GM19328 (cell line): Measurements from ENCODE around the gene HTRA2.

Source experiments
- ATAC-seq: cut with Tn5 transposase; IDR thresholded peaks from one replicate; pipeline ENCODE4 v1.9.1; 2021; ENCODE audit warnings: mild to moderate bottlenecking, moderate library complexity; ENCODE audit not compliant: unreplicated experiment

Gene HTRA2

DNA sequence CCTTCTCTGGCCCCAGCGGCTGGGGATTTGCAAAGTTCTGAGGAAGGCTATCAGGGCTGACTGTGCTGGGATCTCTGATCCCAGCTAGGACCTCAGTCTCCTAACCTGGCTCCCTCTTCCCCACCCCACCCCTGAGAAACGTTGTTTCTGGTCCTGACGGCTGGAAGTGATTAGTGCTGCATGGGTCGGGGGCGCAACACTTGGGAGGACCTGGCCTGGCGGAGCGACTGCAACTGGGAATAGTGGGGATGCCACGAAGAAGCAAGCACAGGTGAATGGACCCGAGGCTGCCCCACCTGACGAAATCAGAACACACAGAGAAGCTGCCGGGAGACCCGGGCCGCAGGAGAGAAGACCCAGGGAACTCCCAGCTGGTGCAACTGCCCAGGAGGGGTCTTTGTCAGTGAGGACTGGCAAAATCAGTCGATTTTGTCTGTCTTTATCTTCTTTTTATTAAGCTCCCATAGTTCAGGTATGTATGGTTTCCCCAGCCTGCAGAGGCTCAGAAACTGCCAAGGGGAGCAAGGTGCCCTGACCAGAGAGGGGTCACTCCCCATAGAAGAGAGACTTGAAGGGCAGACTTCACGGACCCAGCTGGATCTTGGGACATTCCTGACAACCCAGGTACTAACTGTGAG is 29.7 kb upstream of the HTRA2 start:
- ATAC-seq: no peak

DNA sequence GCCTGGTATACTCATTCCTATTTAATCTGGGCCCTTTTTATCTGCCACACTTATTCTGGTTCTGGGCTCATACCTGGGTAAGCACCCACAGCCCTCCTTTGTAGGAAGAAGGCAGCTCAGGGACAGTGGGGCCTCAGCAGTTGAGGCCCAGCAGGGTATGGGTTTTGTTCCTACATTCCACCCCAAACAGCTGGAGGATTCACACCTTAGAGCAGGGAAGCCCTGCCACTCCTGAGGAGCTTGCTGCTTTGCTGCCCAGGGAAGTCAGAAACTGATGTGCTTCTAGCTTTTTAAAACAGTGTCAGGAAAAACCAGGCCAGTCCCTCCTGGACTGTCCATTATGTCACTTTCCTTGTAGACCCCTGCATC is 29.2 kb upstream of the HTRA2 start:
- no peak for ATAC-seq

DNA sequence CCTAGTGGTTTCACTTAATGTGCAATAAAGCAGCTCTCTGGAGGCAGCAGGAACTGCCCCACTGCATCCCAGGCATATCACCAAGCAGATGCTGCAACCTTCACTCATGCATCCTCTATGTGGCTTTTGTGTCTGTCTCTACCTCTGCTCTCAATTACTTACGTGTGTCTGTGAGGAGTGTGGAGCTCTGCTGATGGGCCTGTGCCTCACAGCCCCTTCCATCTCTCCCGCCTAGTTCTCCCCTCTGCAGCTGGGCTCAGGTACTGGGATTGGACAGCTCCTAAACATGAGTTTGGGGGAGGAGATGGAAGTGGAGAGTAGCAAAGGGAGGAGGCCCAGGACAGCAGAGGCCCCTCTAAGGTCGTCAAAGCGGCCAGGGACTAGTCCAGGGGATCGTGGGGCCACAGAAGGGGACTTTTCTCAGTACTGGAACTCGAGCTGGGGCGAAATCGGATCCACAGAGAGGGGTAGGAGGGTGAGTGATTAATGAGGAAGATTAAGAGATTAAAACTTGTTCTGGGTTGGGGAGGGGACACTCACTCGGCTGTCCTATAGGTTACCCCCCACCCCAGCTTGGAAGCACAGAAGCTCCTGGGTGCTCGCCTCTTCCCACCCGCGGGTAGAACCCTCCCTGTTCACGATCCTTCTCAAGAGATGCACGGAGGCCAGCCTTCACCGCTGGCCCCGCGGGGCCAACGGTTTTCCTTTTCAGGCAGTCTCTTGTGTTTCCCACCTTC is 28.2 kb upstream of the HTRA2 start:
- ATAC-seq: no peak

DNA sequence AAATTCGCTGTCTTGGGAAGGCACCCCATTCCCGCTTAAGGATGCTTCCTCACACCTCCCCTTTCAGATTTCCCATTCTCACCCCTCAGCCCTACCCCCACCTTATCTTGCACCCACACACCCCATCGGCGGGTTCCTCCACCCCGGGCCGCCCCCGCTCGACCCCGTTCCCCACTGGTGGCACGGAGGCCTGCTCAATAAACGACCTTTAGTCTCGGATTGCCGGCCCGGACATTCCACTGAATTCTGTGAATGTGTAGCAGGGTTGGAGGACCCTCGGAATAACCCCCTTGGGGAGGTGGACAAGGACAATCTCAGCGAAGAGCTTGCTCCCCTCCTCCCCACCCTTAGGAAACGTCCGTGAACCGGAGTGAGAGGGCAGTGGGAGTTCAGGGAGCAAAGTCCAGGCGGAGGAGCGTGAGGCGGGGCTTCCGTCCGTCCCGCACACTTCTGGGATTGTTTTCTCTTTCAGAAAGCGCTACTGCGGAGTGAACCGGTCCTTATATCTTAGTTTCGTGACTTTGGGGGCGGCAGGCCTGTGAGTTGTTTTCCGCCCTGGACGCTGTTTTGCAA is 27.5 kb upstream of the HTRA2 start:
- ATAC-seq: no peak

DNA sequence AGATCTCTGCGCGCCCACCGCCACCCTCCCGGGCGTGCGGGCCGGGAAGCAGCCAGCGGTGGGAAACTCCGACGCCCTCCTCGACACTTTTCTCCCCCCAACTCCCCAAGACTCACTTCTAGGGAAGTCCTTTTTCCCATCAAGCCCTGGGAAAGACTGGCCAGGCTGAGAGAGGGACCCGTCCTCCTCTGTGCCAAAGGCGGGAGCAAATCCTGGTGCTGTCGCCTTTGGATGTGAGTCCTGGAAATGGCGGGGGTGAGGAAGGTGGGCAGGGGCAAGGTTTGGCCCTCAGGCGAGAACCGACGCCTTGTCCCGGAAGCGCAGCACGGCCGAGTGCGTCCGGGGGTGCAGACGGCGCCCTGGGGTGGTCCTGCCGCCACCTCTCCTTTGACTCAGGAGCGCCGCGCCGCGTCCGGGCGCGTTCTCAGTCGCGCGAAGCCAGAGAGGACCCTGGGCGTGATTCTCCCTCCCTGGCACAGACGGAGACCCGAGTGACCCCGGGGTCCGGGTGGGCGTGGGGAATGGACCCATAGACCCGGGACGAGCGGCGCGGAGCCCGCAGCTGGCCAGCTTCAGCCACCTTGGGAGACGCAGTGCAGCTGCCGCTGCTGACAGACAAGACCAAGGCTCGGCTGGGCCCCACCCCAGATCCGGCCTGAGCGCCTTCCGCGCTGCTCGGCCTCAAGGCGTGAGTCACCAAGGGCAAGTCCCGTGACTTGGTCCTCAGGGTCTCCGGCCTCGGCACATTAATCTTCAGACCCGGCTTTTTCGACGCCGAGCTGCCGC is 26.8 kb upstream of the HTRA2 start:
- no peak for ATAC-seq

DNA sequence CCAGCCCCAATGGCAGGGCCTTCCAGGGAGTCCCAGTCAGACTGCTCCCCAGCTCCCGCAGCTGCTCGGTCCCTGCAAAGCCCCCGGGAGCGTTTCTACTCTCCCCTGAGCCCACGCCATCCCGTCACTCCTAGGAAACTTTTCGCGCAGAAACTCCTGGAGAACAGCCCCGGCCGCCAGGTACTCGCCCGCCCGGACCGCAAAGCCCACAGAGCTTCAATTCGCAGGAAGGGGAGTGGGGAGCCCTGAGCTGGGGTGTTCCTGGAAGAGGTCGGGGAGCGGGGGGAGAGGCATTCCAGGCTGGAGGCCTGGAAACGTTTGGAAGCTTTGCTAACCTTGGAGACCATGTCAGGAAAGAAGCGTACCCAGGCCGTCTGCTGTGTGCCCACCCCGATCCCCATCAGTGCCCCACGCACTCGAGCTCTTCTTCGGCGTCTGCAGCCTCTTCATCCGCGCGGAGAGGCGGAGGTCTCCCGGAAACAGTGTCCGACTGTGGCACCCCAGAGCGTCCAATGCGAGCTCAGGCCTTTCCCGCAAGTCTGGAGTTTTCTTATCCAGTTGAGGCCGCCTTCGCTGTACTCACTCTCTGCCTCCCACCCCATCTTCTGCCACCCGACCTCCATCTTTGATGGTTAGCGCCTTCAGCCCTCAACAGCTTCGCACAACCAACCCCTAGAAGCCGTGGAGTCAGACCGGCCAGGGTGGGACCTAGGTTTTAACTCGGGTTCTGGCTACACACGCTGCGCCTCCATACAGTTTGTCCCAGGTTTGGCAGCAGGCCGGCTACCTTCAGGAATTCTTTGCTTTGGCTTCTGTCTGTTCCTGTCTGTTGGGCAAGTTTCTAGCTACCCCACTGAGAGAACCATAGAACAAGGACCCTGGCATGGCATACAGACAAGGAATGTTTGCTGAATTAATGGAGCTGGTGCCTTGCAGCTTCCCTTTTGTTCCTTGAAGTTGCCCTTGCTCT is 25.9 kb upstream of the HTRA2 start:
- ATAC-seq: no peak

DNA sequence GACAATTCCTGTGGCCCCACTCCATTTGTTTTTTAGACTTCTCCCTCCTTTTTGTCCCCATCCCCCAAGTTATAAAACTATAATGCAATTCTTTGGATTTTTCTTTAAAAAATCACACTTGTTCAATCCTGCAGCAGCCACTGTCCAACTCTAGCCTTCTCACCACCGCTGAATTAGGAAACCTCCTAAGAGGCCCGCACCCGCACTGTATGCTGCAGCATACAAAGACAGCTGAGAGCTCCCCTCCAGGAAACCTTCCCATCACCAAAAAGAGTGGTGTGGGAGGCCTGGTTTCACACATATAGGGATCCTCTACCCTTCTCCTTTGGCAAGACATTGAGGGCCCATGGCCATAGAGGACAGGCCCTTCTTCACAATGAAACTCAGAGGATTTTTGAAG is 25.1 kb upstream of the HTRA2 start:
- ATAC-seq: no peak

DNA sequence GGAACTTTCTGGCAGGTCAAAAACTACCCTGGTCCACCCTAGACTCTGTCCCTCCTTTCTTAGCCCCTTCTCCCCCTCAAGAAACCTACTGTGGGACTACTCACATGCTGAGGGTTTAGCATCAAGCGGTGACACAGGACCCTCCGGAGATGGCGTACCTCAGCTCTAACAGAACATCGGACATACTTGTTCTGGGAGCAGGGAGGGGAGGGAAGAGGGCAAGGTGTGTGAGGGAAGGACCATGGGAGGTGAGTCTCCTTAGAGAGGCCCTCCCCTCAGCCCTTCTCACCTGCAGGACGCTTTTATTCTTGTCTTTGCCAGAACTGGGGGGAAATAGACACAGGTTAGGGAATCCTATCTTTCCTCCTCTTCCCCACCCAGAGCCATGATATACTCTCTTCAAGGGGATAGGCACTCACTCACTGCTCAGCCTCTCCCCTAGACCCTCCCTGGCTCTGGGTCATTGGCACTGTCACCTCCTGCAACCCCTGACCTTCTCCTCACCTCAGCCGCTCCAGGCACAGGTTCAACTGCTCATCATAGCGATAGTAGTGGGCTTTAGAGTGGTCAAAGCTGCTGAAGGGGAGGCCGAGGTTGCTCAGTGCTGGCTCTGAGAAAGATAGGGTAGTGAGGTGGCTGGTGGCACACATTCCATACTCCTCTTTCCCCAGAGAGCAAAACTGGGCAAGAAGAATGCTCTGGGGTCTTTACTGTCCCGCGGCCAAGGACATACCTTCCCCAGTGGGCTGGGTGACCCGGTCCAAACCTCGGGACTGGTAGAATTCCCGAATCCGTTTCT is 24.1 kb upstream of the HTRA2 start:
- ATAC-seq: no peak

DNA sequence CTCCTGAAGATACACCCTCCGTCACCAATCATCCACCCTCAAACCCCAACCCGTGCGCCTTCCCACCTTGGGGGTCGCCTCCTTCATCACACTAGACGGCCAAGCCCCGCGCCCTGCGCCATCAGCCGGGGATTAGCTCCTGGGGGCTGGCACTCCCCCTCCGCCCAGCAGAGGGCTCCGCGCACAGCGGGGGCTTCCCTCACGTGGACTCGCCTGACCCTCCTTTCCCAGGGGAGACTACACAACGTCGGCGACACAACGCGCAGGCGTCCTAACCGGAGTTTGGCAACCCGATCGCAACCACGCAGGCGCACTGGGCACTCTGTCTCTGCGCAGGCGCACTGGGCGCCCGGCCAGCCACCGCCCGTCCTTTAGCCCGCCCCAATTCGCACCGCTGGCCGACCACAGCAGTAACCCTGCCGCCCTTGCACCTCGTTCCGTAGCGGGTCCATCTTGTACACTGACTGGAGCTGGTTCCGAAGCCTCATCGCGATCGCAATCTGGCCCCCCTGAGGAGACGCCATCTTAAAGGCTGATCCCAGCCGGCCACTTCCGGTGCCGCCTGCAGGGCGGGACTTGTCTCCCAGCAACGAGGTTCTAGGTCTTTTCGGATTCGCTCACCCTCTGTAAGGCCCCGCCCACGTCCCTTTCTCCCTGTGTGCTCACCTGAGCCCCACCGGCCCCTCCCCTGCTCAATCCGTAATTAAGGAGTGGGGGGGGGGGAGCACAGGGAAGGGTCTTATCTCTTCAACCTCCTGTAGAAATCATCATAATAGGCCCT is 22.4 kb upstream of the HTRA2 start, which contains the start of gene PCGF1:
TSS of gene PCGF1 (minus strand) at position 551 of the 781 bp plus-strand sequence. CDS start at position 524, 27 bp downstream.
- ATAC-seq: peak; percentile 80

DNA sequence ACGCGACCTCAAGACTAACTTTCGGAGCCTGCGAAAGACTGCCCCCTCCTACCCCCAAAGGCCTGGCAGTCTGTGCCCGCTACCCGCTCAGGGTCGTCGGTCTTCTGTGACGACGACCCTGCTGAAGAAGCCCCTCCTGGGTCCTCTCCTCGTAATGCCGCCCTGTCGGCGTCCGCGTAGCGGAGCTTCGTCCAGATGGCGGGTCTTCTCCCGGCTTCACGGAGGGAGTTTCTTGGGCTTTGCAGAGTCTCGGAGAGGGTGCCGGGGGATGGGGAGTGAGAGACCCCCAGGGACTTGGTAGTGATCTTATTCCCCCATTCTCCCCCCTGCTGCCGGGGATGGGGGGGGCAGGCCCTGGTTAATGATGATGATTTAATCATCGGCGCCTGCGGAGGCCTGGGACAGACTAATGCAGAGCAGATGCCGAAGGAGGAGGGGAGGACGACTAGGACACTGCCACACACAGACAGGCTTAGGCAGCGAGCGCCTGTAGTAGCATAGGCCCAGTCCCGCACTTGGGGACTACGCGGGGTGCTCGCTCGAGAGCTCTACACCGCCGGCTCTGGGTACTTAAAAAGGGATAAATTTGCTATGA is 21.7 kb upstream of the HTRA2 start:
- ATAC-seq: peak; percentile 14

DNA sequence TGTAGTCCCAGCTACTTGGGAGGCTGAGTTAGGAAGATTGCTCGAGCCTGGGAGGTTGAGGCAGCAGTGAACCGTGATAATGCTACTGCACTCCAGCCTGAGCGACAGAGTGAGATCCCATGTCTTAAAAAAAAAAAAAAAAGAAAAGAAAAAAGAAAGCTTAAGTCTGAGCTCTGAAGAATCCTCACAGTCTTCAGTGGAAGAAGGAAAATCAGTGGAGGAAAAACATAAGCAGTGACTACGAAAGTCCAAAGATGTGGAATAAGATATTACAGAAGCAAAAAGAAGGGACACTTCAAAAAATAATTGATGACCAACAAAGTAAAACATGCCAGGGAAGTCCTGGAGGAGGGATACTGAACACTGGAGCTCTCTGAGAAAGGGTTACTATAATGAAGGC is 19.5 kb upstream of the HTRA2 start:
- ATAC-seq: no peak

DNA sequence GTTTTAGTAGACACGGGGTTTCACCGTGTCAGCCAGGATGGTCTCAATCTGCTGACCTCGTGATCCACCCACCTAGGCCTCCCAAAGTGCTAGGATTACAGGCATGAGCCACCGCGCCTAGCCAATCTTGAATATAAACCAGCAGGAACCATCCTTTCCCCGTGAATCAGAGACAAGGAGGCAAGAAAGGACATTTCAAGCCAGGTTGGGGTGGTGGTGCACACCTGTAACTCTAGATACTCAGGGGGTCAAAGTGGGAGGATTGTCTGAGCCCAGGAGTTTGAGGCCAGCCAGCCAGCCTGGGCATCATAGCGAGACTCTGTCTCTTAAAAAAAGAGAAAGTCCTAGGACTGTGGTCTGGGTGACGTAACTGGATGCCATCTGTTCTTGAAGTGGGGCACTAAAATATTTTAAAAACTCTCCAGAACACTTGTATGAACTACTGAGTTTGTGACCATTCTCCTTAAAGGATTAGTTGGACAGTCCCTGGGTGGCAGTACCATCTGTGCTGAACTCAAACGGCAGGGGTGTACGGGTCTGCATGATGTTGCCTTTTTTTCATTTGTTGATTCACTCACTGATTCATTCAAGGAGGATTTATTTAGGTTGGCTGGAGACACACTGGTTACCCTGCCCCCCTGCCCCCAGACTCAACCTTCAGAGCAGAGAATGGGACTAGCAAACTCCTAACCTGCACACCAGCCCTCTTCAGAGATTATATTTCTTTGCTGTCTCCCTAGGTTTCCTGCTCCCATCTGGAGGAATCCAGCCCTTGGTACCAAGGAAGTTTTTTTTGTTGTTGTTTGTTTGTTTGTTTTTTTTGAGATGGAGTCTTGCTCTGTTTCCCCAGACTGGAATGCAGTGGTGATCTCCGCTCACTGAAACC is 18.4 kb upstream of the HTRA2 start:
- no peak for ATAC-seq

DNA sequence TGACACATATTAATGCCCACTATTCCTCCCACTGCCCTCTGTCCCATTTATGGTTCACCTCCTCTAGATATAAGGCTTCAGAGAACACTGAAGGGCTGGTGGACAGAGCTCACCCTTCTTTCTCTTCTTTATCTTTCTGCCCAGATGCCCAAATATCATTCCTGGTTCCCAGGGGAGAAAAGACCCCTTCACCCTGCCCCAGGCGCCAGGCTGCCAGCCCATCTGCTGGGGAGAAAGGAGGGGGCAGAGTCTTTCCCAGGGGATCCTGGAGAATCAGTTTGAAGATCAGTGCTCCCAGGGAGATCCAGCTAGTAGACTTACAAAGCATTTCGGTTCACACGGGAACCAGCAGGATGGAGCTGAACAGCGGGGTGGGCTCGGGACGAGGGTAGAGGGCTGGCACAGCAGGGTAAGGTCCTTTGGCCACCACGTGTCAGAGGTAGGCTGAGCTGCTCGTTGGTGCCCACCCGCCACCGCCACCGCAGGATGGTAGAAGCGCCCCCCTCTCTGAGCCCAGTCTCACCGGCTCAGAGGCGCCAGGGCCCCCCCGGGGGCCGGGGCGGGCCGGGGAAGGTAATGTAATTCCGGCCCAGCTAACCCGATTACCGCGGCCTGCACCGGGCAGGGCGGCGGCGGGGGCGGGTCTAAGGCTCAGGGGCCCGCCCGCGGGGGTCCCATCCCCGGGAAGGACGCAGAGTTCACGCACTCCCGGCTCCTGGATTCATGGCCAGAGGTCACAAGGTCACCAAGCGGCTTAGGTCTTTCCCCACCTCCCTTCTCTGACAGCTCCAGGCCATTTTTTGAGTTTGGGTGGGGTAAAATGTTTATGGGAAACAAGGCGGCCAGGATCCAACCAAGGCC is 16.8 kb upstream of the HTRA2 start:
- ATAC-seq: no peak

DNA sequence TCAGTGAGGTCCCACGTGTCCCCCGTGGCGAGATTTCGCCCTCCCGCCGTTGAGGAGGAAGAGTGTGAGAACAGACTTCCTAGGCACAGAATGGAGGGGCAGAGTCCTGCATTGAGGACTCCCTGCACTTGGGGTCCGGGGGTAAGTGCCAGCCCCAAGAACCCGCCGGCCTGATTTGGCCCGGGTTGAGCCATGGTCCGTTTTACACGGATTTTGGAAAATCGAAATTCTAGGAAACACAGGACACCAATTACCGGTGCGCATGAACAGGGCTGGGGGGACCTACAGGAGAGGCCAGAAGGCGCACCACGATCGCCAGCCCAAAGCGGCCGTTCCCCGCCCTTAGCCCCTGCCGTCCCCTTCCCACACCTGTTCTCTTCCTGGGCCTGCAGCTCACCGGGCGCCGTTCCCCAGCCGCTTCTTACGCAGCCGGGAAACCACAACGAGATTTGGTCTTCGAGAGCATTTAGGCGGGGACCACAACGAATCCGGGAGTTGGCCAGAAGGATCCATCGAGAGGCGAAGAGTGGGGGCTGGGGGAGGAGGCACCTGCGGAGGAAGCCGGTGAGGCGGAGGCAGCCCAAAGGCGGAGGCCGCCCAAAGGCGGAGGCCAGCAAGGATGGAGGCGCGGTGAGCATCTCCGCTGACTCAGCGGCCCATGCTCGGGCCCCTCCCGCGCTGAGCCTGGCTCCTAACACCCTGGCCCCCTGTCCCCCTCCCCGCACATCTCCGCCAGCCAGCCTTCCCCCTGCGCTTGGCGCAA is 15.9 kb upstream of the HTRA2 start:
- ATAC-seq: no peak

DNA sequence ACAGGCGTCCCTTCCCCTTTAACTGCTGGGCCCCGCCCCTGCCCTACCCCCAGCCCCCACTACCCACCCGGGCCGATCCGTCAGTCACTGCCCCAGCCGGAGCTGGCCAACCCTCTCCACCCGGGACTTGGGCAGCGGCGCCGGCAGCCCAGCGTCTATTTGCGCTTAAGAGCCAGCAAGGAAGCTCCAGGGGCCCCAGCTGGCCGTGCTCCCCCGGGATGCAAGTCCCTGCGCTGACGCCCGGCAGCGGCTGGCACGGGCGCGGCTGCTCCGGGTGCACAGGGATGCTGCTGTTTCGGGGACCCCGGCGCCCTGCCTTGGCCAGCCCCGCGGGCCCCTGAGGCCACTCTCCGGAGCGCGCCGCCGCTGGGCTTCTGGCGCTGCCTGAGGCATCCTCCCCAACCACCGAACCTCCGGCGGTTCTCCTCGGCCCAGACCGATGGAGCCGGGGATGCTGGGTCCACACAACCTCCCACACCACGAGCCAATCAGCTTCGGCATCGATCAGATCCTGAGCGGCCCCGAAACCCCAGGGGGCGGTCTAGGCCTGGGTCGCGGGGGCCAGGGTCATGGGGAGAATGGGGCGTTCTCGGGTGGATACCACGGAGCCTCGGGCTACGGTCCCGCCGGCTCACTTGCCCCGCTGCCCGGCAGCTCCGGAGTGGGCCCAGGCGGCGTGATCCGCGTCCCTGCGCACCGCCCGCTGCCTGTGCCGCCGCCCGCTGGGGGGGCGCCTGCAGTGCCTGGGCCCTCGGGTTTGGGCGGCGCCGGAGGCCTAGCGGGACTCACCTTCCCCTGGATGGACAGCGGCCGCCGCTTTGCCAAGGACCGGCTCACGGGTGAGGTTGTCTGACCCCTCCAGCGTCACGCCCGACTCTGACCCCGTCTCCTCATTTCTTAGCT is 15.1 kb upstream of the HTRA2 start, which contains the start of gene TLX2:
TSS of gene TLX2 (plus strand) at position 83 of the 903 bp plus-strand sequence. CDS start at position 440, 357 bp downstream.
- no peak for ATAC-seq
